GM12864 (cell line): ENCODE measurements around the gene SLC30A1.

Source experiments
- DNase-seq: peaks from one replicate; pipeline ENCODE4 v3.0.0-alpha.2; 2011; ENCODE audit warnings: low read depth
- H3K4me3 ChIP-seq: 2 replicates; pipeline ENCODE4 v1.5.1; 2011; ENCODE audit warnings: mild to moderate bottlenecking, low read depth, low read length, control low read depth
- CTCF ChIP-seq: IDR thresholded peaks from 2 replicates; pipeline ENCODE4 v1.5.1; 2011; ENCODE audit warnings: low read depth, mild to moderate bottlenecking, moderate library complexity, low read length, control low read depth, inconsistent platforms; ENCODE audit errors: missing control alignments

The SLC30A1 gene

DNA sequence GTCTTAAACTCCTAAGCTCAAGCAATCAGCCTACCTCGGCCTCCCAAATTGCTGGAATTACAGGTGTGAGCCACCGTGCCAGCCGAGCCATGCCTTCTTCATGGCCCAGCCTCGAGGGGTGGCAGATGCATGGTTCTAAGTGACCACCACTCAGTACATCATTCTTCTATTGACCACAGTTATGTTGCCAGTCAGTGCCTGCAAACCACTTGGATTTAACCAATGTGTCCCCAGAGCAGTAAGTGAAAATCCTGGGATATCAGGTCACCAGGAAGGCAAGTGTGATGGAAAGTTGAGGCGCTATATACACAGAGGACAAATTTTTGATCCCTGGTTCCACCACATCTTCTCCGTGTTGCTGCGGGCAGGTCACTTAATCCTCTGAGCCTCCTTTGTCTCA lies 50.0 kb downstream of the SLC30A1 start:
- no peak overlapping the region for H3K4me3 ChIP-seq
- DNase-seq = no peak
- no peak for TF ChIP-seq CTCF

GRCh38 chr1:211527888-211528287 lies 51.1 kb downstream of the SLC30A1 start:
- no peak for DNase-seq
- H3K4me3 ChIP-seq = no peak overlapping the region
- TF ChIP-seq CTCF = no peak

GRCh38 chr1:211527006-211527405 lies 52.0 kb downstream of the SLC30A1 start:
- no peak for DNase-seq

GRCh38 chr1:211526101-211526500 lies 52.9 kb downstream of the SLC30A1 start:
- no peak for TF ChIP-seq CTCF
- no peak overlapping the region for H3K4me3 ChIP-seq
- DNase-seq = no peak

More at GRCh38 chr1:211527006-211527405, 52.0 kb downstream of the SLC30A1 start:
- TF ChIP-seq CTCF = no peak
- no peak overlapping the region for H3K4me3 ChIP-seq

GRCh38 chr1:211525101-211525676 lies 53.8 kb downstream of the SLC30A1 start:
- no peak for DNase-seq
- H3K4me3 ChIP-seq = no peak overlapping the region
- TF ChIP-seq CTCF = no peak

GRCh38 chr1:211524521-211524920 lies 54.4 kb downstream of the SLC30A1 start:
- TF ChIP-seq CTCF = no peak
- H3K4me3 ChIP-seq = no peak overlapping the region
- DNase-seq = no peak

DNA sequence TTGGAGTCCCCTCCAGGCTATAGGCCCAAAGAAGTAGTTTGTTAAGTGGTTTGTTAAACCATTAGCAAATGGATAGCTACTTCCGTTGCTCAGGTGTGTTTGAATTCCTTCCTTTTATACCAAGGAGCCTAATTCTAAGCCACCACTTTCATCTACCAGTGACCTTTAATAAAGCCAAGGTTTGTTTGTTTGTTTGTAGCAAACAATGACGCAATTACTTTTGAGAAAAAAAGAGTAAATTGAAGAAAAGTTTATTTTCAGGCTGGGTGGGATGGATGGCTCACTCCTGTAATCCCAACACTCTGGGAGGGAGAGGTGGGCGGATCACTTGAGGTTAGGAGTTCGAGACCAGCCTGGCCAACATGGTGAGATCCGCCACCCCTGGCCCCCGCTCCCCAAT lies 56.2 kb downstream of the SLC30A1 start:
- no peak overlapping the region for H3K4me3 ChIP-seq
- DNase-seq = no peak
- no peak for TF ChIP-seq CTCF
